Fibroblast of lung (primary cell): ENCODE data around the gene CDCA4. TPM values are rescaled to one million over a fixed set of nuclear protein-coding genes. Genes with fewer than 3 reads are reported as not detected.
A peak's percentile ranks its signal among the peaks of the same experiment; 100 is the strongest.

Source experiments
- DNase-seq, 2 donors: peaks; one replicate each; pipeline versions ENCODE4 v3.0.0 to v3.0.0-alpha.2; 2010; ENCODE audit warnings: low read depth in 2 of 2
- H2AFZ ChIP-seq: 2 replicates; pipeline ENCODE4 v1.5.1; 2012; ENCODE audit warnings: low read length, control low read depth, inconsistent platforms
- H3K27ac ChIP-seq: 2 replicates; pipeline ENCODE4 v1.5.1; 2011; ENCODE audit warnings: low read length, control low read depth; ENCODE audit not compliant: insufficient read depth
- H3K27me3 ChIP-seq: 2 replicates; pipeline ENCODE4 v1.5.1; 2011; ENCODE audit warnings: mild to moderate bottlenecking, low read length; ENCODE audit not compliant: control insufficient read depth, insufficient read depth
- H3K36me3 ChIP-seq: 2 replicates; pipeline ENCODE4 v1.5.1; 2011; ENCODE audit warnings: low read length; ENCODE audit not compliant: control insufficient read depth, insufficient read depth
- H3K4me1 ChIP-seq: 2 replicates; pipeline ENCODE4 v1.5.1; 2011; ENCODE audit warnings: low read length; ENCODE audit not compliant: control insufficient read depth, insufficient read depth; ENCODE audit errors: extremely low read depth
- H3K4me2 ChIP-seq: 2 replicates; pipeline ENCODE4 v1.5.1; 2011; ENCODE audit warnings: low read length, control low read depth; ENCODE audit not compliant: insufficient read depth; ENCODE audit errors: extremely low read depth
- H3K4me3 ChIP-seq, 4 experiments: fragments of 200-600 bp in 1 of 4; sonication (generic) in 1 of 4; replicated peaks in 1 of 4; 2 replicates each; pipeline ENCODE4 v1.5.1; 2011 to 2016; ENCODE audit warnings: low read length in 4 of 4, low read depth in 3 of 4, mild to moderate bottlenecking in 3 of 4, control low read depth in 2 of 4, inconsistent platforms in 1 of 4, mixed read lengths in 1 of 4; ENCODE audit not compliant: insufficient read depth in 1 of 4; ENCODE audit errors: control extremely low read depth in 1 of 4
- H3K79me2 ChIP-seq: 2 replicates; pipeline ENCODE4 v1.5.1; 2012; ENCODE audit warnings: mild to moderate bottlenecking, low read length, inconsistent platforms; ENCODE audit not compliant: control insufficient read depth, insufficient read depth
- H3K9ac ChIP-seq: 2 replicates; pipeline ENCODE4 v1.5.1; 2011; ENCODE audit warnings: mild to moderate bottlenecking, low read length, control low read depth; ENCODE audit not compliant: insufficient read depth
- H3K9me3 ChIP-seq: 2 replicates; pipeline ENCODE4 v1.5.1; 2012; ENCODE audit warnings: low read depth, low read length; ENCODE audit not compliant: control insufficient read depth, insufficient read depth
- H4K20me1 ChIP-seq: 2 replicates; pipeline ENCODE4 v1.5.1; 2011; ENCODE audit warnings: low read length; ENCODE audit not compliant: control insufficient read depth, insufficient read depth; ENCODE audit errors: extremely low read depth
- CTCF ChIP-seq, 2 donors: IDR thresholded peaks in 1 of 2; conservative IDR thresholded peaks in 1 of 2; 1 replicate in 1 of 2; 2 replicates in 1 of 2; pipeline ENCODE4 v1.5.1; 2011 to 2012; ENCODE audit warnings: low read length in 2 of 2, control low read depth in 1 of 2, inconsistent platforms in 1 of 2, low read depth in 1 of 2, mild to moderate bottlenecking in 1 of 2
- EZH2 ChIP-seq: IDR thresholded peaks from 2 replicates; pipeline ENCODE4 v1.5.1; 2012; ENCODE audit warnings: low read length, control low read depth, mild to moderate bottlenecking; ENCODE audit errors: missing control alignments
- polyA plus RNA-seq, 2 donors: library from polyadenylated mRNA; depleted of rRNA in 1 of 2; stranded (reverse) in 1 of 2; unstranded in 1 of 2; fragments of >200 nt; gene quantifications; 2 replicates each; pipeline ENCODE4 v1.2.1, GENCODE V29; 2011 to 2012; ENCODE audit warnings: missing spikeins in 1 of 2
- total RNA-seq: library from RNA; depleted of rRNA; stranded (reverse); fragments of >200 nt; gene quantifications from 2 replicates; pipeline ENCODE4 v1.2.1, GENCODE V29; 2014

CDCA4 gene
- total and polyA plus RNA-seq, 2 donors (not counting 1 experiment from before 2014, with no cell fraction given) = 7.9 to 8.0 TPM

- Histone ChIP-seq H3K4me1 (peaks cover 29% of the 10 kb centered on the region), H3K79me2 (no peaks in the 10 kb centered on the region), H3K9ac (no peak overlapping the region), H3K36me3 (no peaks in the 10 kb centered on the region), H2AFZ (no peak overlapping the region), H3K27ac (no peak overlapping the region), H3K4me2 (peak overlapping the region; percentile 18), H3K27me3 (no peaks in the 10 kb centered on the region), H3K4me3 (peak overlapping the region in 1 of 4 experiments; percentile 57), H4K20me1 (no peaks in the 10 kb centered on the region), H3K9me3 (no peaks in the 10 kb centered on the region)
- DNase-seq = peak; percentile 56 to 79
- TF ChIP-seq EZH2 = no peak
- peak; percentile 75 to 88 for TF ChIP-seq CTCF (conservative IDR thresholded peaks at IDR 0.05 in 1 of 2, IDR thresholded peaks at IDR 0.05 in 1 of 2; ENCODE audit: low read depth in 1 of 2, low read length in 2 of 2)
Measured at GRCh38 chr14:104976198-104977007, 44.5 kb downstream of the CDCA4 start.

GRCh38 chr14:104975481-104976197 is 45.2 kb downstream of the CDCA4 start:
- Histone ChIP-seq H3K27ac (no peak overlapping the region), H4K20me1 (no peaks in the 10 kb centered on the region), H3K4me3 (no peak overlapping the region), H3K4me2 (no peak overlapping the region), H2AFZ (no peak overlapping the region), H3K27me3 (no peaks in the 10 kb centered on the region), H3K9me3 (no peaks in the 10 kb centered on the region), H3K4me1 (peaks cover 36% of the 10 kb centered on the region), H3K36me3 (no peaks in the 10 kb centered on the region), H3K79me2 (no peaks in the 10 kb centered on the region), H3K9ac (no peak overlapping the region)
- no peak for DNase-seq
- TF ChIP-seq EZH2 (no peak), CTCF (conservative IDR thresholded peaks at IDR 0.05 in 1 of 2, IDR thresholded peaks at IDR 0.05 in 1 of 2; ENCODE audit: low read depth in 1 of 2, low read length in 2 of 2) (no peak)

GRCh38 chr14:104974665-104975390 is 46.1 kb downstream of the CDCA4 start:
- H3K9me3 ChIP-seq = no peaks in the 10 kb centered on the region
- no peak overlapping the region for H3K9ac ChIP-seq
- no peaks in the 10 kb centered on the region for H3K27me3 ChIP-seq
- H2AFZ ChIP-seq = no peak overlapping the region
- DNase-seq = no peak
- no peaks in the 10 kb centered on the region for H3K79me2 ChIP-seq
- peak overlapping the region; percentile 14 for H3K27ac ChIP-seq
- TF ChIP-seq EZH2 (no peak), CTCF (conservative IDR thresholded peaks at IDR 0.05 in 1 of 2, IDR thresholded peaks at IDR 0.05 in 1 of 2; ENCODE audit: low read depth in 1 of 2, low read length in 2 of 2) (no peak)
- H3K36me3 ChIP-seq = no peaks in the 10 kb centered on the region
- no peaks in the 10 kb centered on the region for H4K20me1 ChIP-seq
- H3K4me3 ChIP-seq = no peak overlapping the region
- peaks cover 39% of the 10 kb centered on the region for H3K4me1 ChIP-seq
- no peak overlapping the region for H3K4me2 ChIP-seq
